Hematopoietic multipotent progenitor cell treated with erythropoietin and hydrocortisone succinate and interleukin-3 and kit ligand, for 17 days (in vitro differentiated cells): ENCODE measurements around the gene CADM1.

Experiments used
- DNase-seq: peaks from one replicate; pipeline ENCODE4 v3.0.0-alpha.2; 2015; ENCODE audit warnings: low spot score

CADM1 gene

DNA sequence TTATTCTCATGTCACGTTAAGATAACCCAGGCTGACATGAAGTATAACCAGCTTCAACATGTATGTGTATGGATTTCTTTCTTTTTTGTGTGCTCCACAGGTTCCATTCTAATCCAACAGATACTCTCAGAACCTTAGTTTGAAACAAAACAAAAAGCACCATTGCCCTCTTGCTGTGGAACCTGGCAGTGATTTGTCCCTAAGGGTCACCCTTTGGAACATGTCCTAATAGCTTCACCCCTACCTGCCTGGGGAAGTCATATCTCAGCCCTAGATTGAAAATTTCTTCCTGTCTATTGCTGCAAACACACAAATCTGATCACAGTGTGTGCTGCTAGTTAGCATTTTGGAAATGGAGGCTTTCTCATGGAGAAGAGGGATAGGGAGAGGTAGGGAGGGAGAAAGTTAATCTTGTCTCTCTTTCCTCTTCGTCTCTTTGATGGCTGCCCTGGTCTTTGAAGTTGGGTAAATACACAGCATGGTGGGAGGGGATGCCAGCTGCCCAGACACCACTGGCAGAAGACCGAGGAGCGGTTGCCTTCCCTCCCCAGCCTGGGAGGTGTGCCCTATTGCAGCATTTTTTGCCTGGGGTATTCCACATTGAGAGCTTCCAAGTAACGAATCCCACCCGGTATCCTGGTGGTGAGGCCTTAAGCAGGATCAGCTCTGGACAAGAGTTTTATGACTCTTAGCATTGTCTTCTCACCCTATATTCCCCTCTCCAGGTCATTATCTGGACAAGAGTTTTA, 11.6 kb upstream of the CADM1 start:
- DNase-seq: no peak

DNA sequence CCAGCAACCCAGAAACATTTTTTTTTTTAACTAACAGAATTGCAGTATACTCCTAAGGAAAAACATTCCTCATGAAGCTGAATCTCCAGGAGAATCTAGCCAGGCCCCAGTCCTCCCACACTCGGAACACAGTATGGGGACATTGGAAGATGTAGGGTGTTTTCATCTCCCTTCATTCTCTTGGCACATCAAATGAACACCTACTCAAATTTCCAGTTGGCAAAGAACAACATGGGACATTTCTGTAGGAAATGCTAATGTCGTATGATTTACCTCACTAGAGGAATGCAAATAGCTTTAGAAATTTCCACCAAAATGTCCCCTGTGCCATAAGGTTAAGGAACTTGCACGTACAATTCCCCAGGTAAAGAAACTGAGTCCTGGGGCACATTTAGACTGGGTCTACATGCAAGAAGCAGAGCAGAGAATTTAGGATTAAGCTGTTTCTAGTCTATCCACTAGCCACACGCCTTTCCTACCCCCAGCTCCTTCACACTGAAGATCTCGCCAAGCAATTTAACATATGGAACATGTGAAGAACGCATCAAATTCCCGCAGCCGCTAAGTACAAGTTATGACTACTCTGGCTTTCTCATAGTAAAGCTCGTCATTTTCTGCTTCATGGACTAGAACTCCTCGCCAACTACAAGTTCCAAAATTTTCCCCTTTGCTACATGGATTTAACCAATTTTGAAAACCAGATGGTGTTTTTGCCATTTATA, 2.9 kb upstream of the CADM1 start:
- DNase-seq: no peak

DNA sequence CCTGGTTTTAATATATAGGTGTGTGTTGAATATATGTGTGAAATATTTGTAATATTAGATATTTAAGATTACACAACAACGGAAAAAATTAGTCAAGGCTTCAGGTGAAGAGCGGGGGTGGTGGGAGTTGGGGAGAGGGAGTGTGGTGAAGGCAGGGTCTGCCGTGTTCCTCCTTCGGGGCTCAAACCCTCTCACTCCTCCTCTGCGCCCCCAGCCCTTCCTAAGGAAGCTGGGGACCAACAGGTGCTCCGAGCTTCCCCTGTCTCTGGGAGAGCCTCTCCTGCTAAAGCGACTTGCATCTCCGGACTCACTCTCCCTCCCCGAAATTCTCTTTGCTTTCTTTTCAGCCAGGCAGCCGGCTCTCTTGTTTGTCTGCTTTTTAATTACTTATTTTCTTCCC, 960 bp upstream of the CADM1 start:
- no peak for DNase-seq

DNA sequence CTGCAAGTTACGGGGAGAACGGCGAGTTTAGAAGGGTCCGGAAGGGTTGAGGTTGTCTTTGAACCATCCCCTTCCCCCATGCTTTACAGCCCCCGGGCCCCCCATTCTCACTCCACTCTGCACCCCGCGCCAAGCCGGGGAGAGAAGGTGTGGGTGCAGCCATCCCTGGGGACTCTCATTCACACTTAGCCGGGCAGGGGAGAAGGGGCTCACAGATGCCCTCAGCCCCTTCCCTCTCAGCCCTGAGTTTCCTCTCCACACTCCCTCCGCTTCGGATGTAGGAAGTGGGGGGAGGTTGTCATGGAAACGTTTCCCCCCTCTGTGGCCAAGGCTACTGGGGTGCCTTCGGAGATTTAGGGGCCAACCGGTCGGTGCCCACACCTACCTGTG, 334 bp downstream of the CADM1 start:
- no peak for DNase-seq

DNA sequence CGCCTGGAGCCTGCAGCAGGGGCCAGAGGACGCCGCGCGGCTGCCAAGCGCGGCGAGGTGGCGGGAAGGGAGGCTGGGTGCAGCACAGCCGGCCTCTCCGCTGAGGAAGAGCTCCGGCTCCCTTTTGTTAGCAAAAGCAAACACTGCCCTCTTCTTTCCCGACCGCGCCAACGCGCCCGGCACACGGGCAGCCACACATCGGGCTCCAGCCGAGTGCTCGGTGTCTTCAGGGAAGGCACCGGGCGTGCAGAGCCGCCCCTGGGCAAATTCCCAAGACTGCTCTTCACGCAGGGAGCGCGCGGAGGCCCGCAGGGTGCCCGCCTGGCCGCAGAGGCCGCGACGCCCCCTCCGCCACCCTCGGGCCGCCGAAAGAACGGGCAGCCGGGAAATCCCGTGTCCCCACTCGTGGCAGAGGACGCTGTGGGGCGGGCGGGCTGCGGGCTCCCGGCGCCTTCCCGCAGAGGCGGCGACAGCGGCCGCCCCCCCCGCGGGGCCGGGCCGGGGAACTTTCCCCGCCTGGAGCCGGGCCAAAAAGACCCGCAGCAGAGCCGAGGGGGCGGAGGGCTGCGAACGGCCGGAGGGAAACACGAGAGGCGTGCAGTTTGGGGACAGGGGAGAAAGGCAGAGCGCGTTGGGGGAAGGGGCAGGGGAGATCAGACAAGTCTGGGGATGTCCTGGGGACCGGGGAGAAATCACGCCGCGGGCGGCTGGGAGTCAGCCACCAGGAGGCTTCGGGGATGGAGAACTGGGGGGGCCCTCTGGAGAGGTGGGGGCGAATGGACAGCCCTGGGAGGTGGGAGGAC, 931 bp downstream of the CADM1 start:
- DNase-seq: no peak

DNA sequence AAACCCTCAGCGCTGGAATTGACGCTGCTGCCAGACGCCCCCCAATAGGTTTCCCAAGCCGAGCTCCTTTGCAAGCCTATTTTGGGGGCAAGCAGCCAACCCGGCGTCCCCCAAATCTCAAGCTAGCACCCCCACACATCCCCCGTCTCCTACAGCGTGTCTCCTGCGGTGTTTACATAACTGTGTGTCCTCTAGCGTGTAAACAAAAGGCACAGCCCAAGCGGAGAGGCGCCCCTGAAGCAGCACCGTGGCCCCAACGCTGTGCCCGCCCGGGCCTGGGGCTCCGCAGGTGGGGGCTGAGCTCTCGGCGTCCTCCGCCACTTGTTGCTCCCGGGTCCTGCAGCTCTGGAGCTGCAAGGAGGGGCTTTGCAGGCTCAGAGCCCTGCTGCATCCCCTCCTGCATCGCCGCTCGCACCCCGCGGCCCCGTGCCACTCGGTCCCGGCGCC, 1.6 kb downstream of the CADM1 start:
- DNase-seq: no peak

DNA sequence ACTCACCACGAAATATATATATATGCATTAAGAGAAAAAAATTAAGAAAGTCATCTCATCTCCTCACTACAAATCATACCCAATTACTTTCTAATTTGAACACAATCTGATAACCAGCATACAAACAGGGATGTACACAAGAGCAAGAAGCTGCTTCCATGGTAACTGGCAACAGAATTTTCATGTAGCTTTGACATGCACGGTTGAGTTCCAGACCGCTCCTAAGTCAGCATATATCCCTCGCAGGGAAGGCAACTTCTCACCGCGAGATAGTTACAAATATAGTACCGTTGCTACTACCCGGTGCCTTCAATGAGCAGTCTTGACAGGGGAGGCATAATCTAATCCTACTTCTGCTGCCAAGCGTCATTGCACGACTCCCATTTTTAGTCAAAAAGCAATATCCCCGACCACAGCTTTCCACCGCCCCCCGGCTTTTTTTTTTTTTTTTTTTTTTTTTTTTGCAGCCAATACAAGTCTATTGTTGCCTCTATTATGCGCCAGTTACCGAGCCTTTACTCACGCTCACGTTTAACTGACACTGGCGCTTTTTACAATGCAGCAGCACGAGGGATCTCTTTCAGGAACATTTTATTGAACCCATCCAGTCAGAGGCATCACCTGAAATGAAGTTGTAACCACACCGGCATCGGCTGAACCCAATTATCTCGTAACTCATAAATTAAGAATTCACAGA, 2.2 kb downstream of the CADM1 start:
- DNase-seq: no peak

DNA sequence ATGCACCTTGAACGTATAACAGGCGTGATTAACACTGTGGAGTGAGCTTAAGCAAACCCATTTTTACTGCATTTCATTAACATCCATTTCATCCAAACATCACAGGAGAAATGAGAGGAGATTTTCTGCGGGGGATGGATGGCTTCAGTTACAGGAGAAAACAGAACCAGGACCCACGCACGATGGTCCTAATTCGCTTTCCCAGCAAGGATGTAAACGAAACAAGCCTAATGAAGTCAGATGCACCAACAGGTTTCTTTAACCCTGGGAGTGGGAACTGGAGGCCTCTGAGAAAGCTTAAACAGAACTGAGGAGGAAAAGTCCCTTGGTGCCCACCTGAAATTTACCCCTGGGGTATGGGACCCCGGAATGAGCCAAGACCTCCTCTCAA, 2.7 kb downstream of the CADM1 start:
- DNase-seq: no peak

DNA sequence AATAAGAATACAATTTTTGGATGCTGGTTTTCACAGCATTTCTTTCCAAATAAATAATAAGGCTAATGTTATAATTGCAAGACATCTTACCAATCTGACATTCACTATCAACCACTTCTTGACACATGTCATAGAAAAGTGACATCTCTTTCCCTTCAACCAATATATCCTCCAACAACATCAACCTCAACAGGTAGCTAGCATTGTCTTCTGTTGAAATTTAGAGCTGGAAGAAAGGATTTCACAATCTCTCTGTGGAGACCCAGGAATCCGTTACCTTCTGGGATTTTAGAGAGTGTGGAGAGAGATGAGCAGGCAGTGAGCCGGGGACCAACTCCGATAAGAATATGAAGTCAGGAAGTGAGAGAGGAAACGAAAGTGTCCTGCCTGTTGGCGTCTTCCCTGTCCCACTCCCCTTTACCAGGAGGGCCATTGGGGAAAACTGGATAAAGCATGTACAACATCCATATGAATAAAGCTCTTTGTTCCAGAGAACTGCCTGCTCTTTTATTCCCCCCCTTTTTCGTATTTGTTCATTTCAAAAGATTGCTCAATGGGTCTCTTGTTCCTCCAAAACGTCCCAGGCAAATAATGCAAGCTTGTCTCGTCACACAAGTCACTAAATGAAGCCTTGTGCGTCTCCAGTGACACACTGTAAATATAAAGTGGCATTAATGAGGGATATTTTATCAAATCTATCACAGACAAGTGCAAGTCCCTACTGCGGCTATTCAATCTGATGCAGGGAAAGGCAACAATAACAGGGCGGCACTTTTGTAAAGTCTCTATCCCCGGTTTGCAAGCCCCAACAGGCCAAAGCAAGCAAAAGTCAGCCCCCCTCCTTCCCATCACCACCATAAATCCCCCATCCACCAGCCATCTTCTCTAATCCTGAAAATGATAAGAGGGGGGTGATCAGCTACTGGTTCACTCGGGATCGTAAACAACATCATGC, 3.4 kb downstream of the CADM1 start:
- no peak for DNase-seq

DNA sequence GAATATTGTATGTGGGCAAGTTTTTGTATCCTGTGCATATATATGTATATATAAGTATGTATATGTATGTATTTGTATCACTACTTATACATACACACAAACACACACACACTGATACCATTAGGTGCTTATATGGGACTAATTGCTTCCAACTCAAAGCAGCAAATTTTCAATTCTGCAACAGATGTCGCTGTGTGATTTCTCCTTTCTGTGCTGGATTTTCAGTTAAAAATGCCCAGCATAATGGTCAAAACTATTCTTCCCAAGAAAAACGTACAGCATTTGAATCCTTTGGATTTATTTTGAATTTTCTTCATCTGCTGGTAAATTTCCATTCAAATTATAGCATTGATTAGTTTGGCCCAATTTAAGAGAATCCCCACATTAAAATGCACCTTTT, 4.3 kb downstream of the CADM1 start:
- no peak for DNase-seq

DNA sequence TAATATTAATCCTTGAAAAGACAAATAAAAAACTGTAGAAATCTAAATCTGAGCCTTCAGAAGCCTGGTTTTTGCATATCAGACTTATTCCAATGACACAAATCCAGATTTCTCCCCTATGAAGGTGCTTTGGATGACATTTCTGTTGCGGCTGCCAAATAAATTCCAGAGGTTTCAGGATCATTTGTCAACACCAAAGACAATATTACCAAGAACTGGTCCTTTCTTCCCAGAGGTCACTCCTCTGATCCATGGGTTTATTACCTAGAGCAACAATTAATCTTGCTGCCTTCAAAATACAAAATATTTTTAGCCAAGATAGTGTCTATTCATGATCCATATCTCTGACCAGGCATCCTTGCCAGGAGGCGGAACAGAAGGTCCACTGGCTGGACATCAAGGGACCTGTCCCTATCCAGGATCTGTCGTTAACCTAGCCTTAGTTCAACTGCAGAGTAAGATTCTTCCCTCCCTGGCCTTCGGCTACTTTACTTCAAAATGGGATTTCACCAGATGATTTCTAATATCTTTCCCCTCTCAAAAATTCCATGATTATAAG, 4.9 kb downstream of the CADM1 start:
- no peak for DNase-seq

DNA sequence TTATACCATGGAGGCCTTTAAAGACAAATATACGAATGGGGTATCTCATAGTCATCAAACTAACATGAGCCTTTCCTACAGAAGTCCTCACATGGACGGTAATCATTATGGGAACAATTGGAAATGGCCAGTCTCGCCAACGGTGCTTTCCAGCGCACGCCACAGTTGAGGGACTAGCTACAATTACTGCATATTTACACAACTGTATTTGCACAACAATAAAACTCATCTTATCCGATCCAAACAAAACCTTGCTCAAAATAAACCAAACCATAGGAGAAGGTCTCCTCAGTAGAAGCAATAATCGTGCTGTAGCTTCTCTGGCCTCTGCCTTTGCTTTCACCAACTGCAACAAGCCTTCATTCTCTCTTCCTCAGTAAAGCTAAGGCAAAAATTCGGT, 5.9 kb downstream of the CADM1 start:
- no peak for DNase-seq

DNA sequence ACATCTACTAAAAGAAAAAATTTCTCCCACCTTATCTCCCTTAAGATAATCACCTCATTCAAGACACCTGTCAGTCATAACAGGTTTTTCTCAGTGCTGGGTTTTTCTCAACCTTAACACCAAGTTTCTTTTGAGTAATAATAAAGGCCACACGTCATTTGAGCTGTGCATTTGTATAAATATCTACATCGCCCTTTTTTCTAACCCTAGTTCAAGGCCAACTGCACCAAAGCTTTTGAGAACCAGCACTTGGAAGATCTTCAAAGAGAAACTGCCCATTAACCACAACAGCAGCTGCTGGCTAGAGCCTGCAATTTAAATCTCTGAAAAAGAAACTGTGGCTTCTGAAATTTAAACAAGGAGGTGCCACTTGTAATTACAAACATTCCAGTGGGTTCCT, 6.9 kb downstream of the CADM1 start:
- no peak for DNase-seq

DNA sequence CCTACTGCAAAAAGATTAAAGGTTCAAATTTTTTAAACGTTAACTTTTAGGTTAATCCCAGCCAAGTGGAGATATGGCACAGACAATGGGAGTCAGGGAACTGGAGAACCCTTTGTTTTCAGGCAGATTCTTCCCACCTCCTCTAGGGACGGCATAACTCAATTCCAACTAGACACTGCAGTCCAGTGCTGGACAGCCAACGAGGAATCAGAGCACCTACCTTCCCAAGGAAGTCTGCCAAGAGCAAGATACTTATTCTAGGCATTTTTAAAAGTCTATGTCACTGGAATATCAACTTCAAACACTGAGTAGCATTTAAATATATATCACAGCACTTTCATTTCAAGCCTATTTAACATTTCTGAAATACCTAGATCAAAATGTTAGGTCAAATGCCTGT, 7.3 kb downstream of the CADM1 start:
- DNase-seq: no peak

DNA sequence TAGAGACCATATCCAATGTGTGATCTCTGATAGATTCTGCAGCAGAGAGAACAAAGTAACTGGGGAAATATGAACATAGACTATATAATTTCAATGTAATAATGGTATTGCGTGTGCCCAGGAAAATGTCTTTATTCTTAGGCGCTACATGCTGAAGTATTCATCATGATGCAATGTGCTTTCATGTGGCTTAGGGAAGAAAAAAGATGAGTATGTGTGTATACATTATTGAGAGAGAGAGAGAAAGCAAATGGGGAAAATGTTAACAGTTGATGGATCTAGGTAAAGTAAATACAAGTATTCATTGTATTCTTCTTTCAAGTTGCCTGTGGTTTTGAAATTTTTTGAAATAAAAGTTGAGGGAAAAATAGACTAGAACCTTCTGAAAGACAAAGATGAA, 10.3 kb downstream of the CADM1 start:
- DNase-seq: no peak

DNA sequence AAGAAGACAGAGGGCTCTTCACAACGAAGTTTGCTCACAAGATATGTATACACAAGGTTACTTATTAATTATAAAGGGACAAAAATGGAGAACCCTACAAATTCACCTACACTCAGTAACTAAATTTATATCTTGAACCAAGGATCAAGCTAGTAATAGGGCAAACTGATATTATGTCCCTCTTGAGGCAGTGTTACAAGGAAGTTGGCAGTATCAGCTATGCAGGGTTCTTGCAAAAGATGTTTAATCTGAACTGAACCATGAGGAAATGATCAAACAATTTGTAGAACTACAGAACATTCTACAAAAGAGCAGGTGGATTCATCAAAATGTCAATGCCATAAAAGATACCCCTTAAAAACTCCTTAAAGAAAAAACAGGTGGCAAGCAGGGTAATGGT, 10.7 kb downstream of the CADM1 start:
- no peak for DNase-seq

DNA sequence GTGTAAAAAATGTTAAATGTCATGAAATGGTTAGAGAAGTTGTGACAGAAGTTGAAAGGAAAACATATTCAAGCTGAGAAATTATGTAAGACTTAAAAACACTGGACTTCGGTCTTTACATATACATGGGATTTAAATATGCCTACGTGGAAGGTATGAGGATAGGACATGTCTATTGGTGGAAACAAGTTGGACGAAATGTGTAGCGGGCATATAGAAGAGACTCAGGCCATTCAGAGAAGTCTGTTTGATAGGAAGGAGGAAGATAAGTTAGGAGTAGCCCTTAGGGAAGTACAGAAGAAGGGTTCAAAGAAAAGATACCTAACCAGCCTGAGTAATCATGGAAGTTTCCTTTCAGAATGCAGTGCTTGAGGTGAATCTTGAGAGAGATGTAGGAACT, 14.7 kb downstream of the CADM1 start:
- no peak for DNase-seq

DNA sequence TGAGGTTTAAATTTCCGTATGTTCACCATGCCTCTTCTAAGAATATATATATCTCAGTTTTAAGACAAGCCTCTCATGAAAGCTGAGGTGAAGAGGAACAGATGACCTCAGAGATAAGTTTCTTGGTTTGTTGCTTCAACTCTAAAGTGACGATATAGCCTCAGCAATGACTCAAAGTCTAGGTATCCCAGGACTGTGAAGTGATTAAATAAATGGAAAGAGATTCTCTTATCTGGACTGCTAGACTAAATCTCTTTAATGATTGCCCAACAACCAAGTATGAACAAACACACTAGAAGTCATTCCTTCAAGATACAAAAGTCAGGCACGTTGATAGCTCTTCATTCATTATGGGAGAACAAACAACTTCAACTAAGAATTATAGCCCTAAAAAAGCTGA, 15.3 kb downstream of the CADM1 start:
- DNase-seq: no peak

DNA sequence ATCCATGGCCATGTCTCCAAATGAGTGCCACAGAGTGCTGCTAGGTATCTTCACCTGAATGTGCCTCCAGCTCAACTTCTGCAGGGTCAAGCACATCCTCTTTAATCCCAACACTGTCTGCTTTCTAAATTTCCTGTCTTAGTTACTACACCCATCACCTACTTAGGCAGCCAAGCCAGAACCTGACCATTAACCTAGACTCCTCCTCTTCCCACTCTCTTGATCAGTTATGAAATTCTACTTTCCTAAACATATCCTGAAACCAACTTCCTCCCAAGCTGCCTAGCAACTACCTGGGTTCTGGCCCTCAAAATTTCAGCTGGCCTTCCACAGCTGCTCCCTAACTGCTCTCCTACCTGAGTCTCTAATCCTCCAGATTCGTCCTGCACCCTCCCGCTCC, 22.7 kb downstream of the CADM1 start:
- no peak for DNase-seq

DNA sequence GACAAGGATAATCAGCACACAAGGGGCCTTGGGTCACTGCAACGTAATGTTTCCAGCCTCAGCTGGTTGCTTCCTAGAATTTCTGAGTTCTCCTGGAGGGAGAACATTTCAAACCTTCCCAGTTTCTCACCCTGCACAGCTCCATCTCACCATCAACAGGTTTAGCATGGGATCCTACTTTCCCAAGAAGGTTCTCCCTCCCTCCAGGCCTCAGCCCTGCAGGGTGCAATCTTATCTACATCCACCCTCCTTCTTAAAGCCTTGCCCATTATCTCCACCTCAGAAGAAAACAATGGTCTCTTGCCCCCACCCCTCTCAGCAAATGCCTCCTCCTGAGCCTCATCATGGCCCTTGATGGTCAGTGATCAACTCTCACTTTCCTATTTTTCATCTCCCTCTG, 23.6 kb downstream of the CADM1 start:
- DNase-seq: no peak

DNA sequence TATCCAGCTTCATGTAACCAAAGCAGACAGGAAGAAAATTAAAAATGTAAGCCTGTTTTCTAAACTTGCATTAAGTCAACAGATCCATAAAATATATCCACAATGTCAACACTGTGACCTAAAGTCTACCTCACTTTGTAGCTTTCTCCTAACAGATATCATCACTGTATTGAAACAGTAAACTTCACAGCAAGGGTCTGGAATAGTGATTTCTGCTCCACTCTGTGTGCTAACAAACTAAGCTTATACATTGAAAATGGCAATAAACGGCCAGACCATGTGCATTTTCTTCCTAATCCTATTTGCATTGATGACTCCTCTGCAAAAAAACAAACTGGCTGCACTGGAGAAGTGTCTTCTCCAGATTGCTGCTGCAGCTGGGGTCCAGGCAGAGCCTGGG, 26.8 kb downstream of the CADM1 start:
- DNase-seq: no peak
